Activated T-cell treated with anti-CD3 and anti-CD28 coated beads for 48 hours (primary cell): ENCODE results near the gene CANT1.

Experiments used
- DNase-seq: peaks from one replicate; pipeline ENCODE4 v3.0.0-alpha.2; 2020; ENCODE audit warnings: low read depth

CANT1 gene

DNA sequence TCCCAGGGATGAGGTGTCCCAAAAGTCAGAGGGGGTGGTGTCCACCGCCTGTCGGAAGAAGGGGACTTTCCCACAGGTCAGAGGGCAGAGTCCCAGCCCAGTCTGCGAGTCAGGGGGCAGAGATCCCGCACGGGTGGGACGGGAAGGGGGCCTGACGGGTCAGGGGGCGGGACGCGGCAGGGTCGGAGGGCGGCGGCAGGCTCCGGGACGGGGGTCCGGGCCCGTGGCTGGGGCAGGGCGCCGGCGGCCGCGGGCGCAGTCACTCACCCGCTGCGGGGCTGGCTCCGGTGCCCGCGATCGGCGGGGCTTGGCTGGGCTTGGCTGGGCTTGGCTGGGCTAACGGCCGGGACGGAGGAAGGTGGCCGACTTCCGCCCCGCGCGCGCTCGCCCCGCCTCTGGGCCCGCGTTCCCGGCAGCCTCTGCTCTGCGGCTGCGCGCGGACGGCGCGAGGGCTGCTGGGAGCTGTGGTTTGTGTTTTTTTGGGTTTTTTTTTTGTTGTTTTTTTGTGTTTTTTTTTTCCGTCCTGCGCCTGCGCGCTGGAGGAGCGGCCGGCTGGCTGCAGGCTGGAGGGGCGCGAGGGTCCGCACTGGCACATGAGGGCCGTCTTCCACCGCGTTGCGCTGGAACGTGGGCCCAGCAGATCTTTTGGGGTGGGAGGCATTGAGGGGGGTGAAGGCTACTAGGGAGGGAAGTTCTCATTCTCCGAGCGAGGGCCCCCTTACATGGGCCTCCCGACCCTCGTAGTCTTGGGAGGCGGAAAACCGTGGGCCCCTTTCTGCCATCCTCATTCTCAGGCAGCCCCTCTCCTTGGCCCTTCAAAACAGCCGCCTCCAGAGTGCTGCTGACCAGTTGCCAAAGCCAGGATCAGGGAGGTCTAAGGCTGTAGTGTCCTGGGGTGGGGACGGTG, at the start of gene CANT1:
TSS of gene CANT1 (minus strand) at position 368 of the 907 bp plus-strand sequence. CDS start 12,142 bp downstream, outside the sequence.
- DNase-seq = peak; percentile 82

DNA sequence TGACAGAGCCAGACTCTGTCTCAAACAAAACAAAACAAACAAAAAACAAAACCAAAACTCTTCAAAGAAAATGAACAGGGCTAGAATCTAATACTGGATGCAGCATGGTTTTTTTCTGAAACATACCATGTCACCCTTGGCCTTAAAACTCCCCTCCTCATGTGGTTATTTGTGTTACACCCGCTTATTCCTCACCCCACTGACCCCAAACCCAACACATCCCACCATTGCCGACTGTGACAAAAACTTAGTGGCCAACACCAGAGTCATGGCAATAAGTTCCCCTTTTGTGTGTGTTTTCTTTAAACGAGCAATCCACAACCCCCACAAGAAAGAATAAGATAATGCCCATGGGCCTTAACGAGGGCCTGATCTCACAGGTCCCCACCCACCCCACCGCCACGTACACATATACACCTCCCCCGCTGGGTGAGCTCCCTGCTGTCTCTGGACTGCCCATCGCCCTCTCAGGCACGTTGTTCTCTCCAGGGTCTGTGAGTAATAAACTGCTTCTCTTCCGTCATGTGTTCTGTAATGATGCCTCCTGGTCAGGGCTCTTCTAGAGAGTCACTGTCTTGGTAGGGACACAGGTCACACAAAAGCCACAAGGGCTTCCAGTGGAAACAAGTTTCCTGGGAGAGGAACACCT, 48.3 kb upstream of the CANT1 start:
- DNase-seq = no peak

DNA sequence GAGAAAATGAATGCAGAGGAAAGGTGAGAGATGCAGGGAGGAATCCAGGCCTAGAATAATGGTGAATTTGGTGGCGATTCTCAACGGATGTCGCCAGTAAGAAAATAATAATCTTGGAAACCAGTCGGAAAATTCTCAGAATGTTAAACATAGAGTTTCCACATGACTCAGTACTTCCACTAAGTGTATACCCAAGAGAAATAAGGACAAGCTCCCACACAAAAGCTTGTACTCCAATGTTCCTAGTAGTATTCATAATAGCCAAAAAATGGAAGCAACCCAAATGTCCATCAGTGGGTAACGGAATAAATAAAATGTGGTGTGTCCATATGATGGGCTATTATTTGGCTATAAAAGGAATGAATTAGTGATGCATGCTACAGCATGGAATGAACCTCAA, 45.6 kb upstream of the CANT1 start:
- DNase-seq = no peak

DNA sequence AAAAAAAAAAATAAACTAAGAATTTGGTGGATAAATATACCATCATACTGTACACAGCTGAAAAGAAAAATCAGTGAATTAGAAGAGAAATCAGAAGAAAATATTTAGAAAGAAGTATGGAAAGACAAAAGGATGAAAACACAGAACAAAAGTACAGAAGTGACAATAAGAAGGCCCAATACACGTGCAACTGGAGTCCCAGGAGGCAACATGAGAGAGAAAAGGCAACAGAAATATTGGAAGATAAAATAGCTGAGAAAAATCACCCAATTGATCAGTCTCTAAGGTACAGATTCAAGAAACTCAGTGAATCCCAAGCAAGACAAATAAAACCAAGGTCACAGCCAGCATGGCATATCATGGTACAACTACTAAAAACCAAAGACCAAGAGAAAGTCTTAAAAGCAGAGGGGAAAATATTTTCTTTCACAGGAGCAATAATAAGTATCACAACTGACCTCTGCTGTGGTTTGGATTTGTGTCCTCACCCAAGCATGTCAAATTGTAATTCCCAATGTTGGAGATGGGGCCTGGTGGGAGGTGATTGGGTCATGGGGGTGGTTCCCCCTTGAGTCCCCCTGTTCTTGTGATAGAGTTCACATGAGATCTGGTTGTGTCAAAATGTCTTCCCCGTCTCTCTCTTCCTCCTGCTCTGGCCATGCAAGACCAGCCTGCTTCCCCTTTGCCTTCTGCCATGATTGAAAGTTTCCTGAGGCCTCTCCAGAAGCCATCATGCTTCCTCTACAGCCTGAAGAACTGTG, 44.8 kb upstream of the CANT1 start:
- DNase-seq = no peak

DNA sequence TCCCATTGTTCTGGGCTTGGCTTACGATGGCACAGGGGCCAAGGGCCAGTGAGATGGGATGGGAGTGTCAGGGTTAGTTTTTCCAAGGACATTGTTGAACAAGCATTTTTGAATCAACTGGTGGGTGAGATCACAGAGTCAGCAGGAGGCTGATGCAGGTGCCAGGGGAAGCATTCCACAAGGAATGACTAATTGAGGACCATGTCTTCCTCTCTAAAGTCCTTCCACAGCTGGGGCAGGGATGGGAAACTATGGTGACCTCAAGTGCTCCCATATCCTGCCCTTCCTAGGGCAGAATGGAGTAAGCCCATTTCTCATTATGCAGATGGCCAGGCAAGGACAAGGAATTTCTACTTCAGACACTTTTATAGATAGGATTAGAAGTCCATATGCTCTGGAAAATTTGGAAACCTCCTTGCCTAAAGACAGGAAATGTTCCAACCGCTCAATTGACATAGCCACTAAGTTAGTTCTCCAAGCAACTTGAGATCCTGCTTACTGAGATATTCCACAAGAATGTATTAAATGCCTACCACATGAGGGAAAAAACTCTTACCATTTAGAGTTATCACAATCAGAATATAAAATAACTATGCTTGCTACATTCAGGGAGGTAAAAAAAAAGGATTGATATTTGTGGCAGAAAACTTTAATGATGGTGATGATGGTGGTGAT, 43.8 kb upstream of the CANT1 start:
- no peak for DNase-seq

DNA sequence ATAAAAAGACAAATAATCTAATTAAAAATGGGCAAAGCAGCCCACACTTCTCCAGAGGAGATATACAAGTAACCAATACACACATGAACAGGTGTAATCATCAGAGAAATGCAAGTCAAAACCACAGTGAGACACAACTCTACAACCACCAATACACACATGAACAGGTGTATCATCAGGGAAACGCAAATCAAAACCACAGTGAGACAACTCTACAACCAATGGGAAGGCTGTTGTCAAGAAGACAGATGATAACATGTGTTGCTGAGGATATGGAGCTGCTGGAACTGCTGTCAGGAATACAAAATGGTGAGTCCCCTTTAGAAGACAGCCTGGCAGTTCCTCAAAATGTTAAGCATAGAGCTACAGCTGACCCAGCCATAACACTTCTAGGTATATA, 42.6 kb upstream of the CANT1 start:
- no peak for DNase-seq

DNA sequence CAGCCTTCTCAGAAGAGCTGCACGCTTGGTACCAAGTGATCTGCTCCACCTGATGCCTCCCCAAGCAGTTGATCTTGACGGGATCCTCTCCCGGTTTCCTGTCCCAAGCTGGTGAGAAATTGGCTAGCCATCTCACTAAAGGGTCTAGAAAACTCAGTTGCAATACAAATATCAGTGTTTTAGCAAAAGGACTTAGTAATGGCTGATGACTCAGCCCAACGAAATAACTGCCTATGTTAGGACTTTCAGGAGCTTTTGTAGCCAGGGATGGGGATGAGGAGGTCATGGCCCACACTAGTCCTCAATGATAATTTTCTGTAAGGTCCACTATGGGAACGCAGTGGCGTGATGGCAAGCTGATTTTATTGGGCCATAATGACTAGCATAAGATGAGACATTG, 41.7 kb upstream of the CANT1 start:
- no peak for DNase-seq

DNA sequence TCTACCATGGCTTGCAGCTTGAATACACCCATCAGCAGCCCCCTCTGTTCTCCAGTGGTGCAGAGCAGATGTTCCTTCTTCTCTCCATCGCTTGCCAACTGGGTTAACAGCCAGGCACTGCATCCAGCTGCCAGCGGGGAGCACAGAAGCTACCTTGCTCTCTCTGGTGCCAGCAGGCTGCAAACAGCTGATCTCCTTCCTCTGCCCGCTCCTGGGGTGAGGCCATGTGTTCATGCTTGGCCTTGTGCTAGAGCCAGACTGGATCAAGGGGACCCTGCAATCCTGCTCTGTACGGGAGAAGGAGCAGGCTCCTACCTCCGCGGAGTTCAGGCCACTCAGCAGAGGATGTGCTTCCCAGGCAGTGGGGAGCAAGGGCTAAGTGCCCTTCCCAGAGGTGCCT, 41.0 kb upstream of the CANT1 start:
- no peak for DNase-seq

DNA sequence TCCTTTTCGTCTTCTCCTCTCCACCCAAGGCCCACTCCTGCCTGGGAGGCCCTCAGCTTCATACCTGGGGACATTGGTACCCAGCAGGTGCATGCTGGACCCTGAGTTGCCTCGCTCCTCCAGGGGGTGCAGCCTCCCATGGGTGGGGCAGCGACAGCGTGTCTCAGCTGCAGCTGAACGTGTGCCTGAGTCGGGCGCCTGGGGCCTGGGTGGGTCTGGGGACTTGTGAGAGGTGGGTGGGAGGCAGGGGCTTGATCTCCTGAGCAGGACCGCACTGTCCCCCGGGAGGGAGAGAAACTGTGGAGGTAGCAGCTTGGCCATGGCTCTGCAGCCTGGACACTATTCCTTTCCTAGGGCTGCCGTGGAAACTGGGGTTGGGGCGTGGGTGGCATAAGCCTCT, 40.3 kb upstream of the CANT1 start:
- DNase-seq = no peak

DNA sequence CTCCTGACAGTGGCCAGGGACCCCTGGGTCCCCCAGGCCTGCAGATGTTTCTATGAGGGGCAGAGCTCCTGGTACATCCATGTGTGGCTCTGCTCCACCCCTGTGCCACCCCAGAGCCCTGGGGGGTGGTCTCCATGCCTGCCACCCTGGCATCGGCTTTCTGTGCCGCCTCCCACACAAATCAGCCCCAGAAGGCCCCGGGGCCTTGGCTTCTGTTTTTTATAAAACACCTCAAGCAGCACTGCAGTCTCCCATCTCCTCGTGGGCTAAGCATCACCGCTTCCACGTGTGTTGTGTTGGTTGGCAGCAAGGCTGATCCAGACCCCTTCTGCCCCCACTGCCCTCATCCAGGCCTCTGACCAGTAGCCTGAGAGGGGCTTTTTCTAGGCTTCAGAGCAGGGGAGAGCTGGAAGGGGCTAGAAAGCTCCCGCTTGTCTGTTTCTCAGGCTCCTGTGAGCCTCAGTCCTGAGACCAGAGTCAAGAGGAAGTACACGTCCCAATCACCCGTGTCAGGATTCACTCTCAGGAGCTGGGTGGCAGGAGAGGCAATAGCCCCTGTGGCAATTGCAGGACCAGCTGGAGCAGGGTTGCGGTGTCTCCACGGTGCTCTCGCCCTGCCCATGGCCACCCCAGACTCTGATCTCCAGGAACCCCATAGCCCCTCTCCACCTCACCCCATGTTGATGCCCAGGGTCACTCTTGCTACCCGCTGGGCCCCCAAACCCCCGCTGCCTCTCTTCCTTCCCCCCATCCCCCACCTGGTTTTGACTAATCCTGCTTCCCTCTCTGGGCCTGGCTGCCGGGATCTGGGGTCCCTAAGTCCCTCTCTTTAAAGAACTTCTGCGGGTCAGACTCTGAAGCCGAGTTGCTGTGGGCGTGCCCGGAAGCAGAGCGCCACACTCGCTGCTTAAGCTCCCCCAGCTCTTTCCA, 39.5 kb upstream of the CANT1 start:
- no peak for DNase-seq

DNA sequence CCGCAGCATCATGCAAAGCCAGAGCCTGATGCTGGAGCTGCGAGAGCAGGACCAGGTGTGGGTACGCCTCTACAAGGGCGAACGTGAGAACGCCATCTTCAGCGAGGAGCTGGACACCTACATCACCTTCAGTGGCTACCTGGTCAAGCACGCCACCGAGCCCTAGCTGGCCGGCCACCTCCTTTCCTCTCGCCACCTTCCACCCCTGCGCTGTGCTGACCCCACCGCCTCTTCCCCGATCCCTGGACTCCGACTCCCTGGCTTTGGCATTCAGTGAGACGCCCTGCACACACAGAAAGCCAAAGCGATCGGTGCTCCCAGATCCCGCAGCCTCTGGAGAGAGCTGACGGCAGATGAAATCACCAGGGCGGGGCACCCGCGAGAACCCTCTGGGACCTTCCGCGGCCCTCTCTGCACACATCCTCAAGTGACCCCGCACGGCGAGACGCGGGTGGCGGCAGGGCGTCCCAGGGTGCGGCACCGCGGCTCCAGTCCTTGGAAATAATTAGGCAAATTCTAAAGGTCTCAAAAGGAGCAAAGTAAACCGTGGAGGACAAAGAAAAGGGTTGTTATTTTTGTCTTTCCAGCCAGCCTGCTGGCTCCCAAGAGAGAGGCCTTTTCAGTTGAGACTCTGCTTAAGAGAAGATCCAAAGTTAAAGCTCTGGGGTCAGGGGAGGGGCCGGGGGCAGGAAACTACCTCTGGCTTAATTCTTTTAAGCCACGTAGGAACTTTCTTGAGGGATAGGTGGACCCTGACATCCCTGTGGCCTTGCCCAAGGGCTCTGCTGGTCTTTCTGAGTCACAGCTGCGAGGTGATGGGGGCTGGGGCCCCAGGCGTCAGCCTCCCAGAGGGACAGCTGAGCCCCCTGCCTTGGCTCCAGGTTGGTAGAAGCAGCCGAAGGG, 38.6 kb upstream of the CANT1 start:
- DNase-seq = no peak

DNA sequence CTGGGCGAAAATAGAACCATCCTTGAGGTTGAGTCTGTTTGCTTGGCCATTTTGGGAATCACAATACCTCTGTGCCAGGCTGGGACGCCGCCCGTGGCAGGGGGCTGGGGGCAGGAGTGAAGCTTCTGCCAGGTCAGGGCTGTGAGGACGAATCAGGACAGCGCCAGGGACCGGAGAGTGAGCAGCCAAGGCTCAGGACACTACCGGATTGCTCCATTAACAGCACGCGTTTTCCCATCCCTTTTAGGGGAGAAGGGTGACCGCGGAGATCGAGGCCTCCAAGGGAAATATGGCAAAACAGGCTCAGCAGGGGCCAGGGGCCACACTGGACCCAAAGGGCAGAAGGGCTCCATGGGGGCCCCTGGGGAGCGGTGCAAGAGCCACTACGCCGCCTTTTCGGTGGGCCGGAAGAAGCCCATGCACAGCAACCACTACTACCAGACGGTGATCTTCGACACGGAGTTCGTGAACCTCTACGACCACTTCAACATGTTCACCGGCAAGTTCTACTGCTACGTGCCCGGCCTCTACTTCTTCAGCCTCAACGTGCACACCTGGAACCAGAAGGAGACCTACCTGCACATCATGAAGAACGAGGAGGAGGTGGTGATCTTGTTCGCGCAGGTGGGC, 37.8 kb upstream of the CANT1 start:
- DNase-seq = no peak

DNA sequence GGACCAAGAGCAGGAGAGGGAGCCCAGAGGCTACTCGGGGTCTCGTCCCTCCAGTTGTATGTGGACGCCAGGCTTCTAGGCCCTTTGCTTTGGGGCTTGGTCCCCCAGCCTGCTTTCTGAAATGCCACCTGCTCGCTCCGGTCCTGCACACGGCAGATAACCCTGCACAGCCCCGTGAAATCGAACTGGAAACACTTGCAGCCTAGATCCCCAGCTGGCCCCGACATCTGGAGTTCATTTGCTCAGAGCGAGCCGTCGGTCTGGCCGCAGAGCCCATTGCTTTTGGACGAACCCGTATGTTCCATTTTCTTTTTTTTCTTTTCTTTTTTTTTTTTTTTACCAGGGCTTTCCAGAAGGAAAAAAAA, 37.3 kb upstream of the CANT1 start:
- DNase-seq = no peak

DNA sequence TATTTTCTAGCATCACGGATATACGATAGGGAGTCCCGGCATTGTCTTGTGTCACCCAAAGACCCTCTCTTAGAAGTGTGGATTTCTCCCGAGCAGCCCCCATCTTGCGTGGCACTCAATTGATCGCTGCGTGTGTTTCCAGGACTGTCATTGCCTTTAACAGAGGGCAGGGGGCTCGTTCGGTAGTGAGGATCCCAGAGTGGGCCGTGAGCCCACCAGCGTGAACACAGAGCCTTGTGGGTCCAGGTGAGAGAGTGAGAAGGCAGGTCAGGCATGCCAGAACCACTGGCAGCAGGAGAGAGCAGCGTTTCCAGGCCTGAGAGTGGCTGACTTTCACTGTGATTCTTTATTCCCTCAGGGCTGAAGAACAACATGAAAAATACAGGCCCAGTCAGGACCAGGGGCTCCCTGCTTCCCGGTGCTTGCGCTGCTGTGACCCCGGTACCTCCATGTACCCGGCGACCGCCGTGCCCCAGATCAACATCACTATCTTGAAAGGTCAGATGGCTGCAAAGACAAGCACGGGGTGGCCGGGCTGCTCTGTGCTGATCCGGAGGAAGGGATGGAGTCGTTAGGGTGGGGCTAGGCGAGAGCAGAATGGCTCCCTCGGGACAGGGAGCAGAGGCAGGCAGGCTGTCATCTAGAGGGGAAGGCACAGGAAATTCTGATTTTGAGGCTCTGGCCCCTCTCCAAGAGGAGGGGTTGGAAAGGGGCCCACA, 36.8 kb upstream of the CANT1 start:
- no peak for DNase-seq

DNA sequence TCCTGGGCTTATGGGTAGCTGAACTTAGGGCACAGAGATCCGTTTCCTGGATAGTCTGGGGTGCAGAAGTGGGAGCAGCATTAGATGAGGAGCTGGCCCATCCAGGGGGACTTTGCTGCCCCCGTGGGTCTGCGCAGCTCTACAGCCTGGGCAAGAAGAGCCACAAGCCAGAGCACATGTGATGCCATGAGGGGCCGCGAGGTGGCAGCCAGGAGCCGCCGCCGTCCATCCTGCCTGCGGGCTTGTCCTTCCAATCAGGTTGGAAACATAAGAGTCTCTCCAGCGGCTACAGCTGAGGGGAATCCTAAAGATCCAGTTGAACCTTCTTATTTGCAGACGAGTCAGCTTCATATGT, 36.3 kb upstream of the CANT1 start:
- peak; percentile 59 for DNase-seq

DNA sequence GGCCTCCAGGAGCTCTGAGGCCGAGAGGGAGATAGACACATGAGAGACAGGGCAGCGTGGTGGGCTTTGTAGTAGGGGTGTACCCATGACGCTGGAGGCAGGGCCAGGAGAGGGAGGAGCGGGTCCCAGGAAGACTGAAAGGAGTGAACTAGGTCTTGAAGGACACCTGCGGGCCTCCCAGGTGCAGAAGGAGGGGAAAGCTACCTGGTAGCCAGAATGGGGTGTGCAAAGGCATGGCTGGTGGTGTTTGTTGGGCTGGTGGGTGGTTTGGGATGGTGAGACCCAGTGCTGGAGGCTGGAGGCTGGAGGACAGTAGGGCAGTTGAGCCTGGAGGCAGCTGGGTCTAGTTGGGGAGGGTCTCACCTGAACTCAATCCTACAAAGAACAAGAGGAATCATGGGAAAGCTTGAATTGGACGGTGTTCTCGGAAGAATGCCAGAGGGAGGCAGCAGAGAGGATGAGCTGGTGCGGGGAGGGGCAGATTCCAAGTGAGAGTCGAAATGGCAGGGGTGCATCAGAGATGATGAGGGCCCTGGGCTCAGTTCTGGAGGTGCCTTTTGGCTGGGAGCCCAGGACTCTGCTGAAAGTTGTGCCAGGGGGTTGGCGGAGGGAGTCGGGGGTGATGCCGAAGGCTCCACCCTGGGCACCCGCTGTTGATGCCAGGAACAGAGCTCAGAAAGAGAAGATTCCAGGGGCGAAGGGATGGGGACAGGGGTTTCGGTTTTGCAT, 35.6 kb upstream of the CANT1 start:
- no peak for DNase-seq

DNA sequence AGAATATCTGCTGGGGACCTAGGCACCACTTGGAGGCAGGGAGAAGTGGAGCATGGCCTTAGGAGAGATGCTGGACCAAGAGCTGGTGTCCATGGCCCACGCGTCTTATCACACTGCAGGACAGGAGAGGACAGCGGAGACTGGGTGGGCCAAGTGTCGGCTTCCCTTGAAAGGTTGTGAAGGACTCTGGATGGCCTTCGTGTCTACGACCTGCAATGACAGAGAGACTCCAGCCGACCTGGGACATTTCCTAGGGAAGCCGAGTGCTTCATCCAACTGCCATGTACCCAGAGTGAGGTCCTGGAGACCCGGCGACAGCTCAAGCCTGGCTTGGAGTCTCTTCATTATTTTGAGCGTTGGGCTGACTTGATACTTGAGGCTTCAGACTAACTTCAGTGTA, 34.9 kb upstream of the CANT1 start:
- no peak for DNase-seq

DNA sequence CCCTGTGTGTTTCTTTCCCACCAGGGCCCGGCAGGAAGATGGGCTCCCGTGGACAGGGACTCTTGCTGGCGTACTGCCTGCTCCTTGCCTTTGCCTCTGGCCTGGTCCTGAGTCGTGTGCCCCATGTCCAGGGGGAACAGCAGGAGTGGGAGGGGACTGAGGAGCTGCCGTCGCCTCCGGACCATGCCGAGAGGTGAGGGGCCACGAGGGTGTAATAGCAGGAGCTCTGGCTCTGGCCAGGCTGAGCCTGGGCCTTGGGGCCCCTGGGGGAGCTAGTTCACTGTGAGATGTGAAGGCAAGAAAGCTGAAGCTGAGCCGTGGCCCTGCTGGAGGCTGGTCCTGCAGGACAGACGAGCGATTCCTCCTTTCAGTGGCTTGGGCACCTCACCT, 34.4 kb upstream of the CANT1 start:
- DNase-seq = no peak
